ENCODE results near the gene EMP1. TPM values are rescaled to one million over a fixed set of nuclear protein-coding genes. Genes with fewer than 3 reads are reported as not detected.

EMP1 gene
- total RNA-seq, result 2.4 TPM

GRCh38 chr12:13196130-13196921 is at the start of gene EMP1:
Gene EMP1 (plus strand): TSS chr12:13196726. CDS start chr12:13211511, 14,785 bp downstream.
- FAIRE-seq, result peak; percentile 15

GRCh38 chr12:13147688-13148484 is 48.6 kb upstream of the EMP1 start:
- FAIRE-seq (no peak), DNase-seq (ENCODE audit: low spot score in 2 of 2) (no peak)

More at GRCh38 chr12:13196130-13196921, at the start of gene EMP1:
- peak; percentile 24 to 61 for DNase-seq (ENCODE audit: low spot score in 2 of 2)

GRCh38 chr12:13148485-13148847 is 48.1 kb upstream of the EMP1 start:
- FAIRE-seq (no peak), DNase-seq (ENCODE audit: low spot score in 2 of 2) (no peak)

GRCh38 chr12:13149411-13149810 is 47.1 kb upstream of the EMP1 start:
- DNase-seq (ENCODE audit: low spot score in 2 of 2) (no peak), FAIRE-seq (no peak)

- DNase-seq (ENCODE audit: low spot score in 2 of 2) (no peak), FAIRE-seq (no peak)
Measured at GRCh38 chr12:13152281-13152680, 44.2 kb upstream of the EMP1 start.

GRCh38 chr12:13152756-13153155 is 43.8 kb upstream of the EMP1 start:
- FAIRE-seq (no peak), DNase-seq (ENCODE audit: low spot score in 2 of 2) (no peak)

- DNase-seq (ENCODE audit: low spot score in 2 of 2) (no peak), FAIRE-seq (no peak)
Measured at GRCh38 chr12:13153180-13153579, 43.3 kb upstream of the EMP1 start.

- DNase-seq (ENCODE audit: low spot score in 2 of 2) (no peak), FAIRE-seq (no peak)
Measured at GRCh38 chr12:13154027-13154538, 42.4 kb upstream of the EMP1 start.

- FAIRE-seq (no peak), DNase-seq (ENCODE audit: low spot score in 2 of 2) (no peak)
Measured at GRCh38 chr12:13154831-13155230, 41.7 kb upstream of the EMP1 start.

- DNase-seq (ENCODE audit: low spot score in 2 of 2) (no peak), FAIRE-seq (no peak)
Measured at GRCh38 chr12:13156277-13156676, 40.2 kb upstream of the EMP1 start.

- DNase-seq (ENCODE audit: low spot score in 2 of 2) (no peak), FAIRE-seq (no peak)
Measured at GRCh38 chr12:13161172-13161571, 35.4 kb upstream of the EMP1 start.

- DNase-seq (ENCODE audit: low spot score in 2 of 2) (no peak), FAIRE-seq (no peak)
Measured at GRCh38 chr12:13162904-13163303, 33.6 kb upstream of the EMP1 start.

GRCh38 chr12:13163868-13164635 is 32.5 kb upstream of the EMP1 start:
- FAIRE-seq (no peak), DNase-seq (ENCODE audit: low spot score in 2 of 2) (no peak)

- no peak for FAIRE-seq
- DNase-seq (ENCODE audit: low spot score in 2 of 2), result no peak
Measured at GRCh38 chr12:13164921-13165616, 31.5 kb upstream of the EMP1 start.

GRCh38 chr12:13165617-13166041 is 30.9 kb upstream of the EMP1 start:
- DNase-seq (ENCODE audit: low spot score in 2 of 2) (no peak), FAIRE-seq (no peak)

GRCh38 chr12:13167226-13167625 is 29.3 kb upstream of the EMP1 start:
- FAIRE-seq, result no peak

GRCh38 chr12:13167906-13168305 is 28.6 kb upstream of the EMP1 start:
- FAIRE-seq, result no peak
- DNase-seq (ENCODE audit: low spot score in 2 of 2), result no peak

More at GRCh38 chr12:13167226-13167625, 29.3 kb upstream of the EMP1 start:
- no peak for DNase-seq (ENCODE audit: low spot score in 2 of 2)

- FAIRE-seq (no peak), DNase-seq (ENCODE audit: low spot score in 2 of 2) (no peak)
Measured at GRCh38 chr12:13169272-13169671, 27.3 kb upstream of the EMP1 start.

- FAIRE-seq (no peak), DNase-seq (ENCODE audit: low spot score in 2 of 2) (no peak)
Measured at GRCh38 chr12:13170892-13171490, 25.5 kb upstream of the EMP1 start.
